BJ (cell line): ENCODE data around the gene TRPM3. TPM values are rescaled to one million over a fixed set of nuclear protein-coding genes. Genes with fewer than 3 reads are reported as not detected.

Experiments
- CTCF ChIA-PET: fragments of 350-600 bp; formaldehyde crosslinking; extraction: SDS; loops from one replicate; lab custom pipeline; 2021; ENCODE audit warnings: antibody characterized with exemption, inconsistent platforms; lab: Yijun Ruan, JAX
- POLR2A ChIA-PET: fragments of 300-600 bp; sonication (Branson Sonifier 250); formaldehyde crosslinking; extraction: SDS; loops from one replicate; lab custom pipeline; 2021; ENCODE audit warnings: antibody characterized with exemption; lab: Charles Lee
- DNase-seq: peaks from one replicate; pipeline ENCODE4 v3.0.0-alpha.2; 2011; ENCODE audit warnings: low read depth
- H3K27me3 ChIP-seq: 2 replicates; pipeline ENCODE4 v1.6.0; 2011; ENCODE audit warnings: low read length; ENCODE audit not compliant: control insufficient read depth, insufficient read depth
- H3K36me3 ChIP-seq: 2 replicates; pipeline ENCODE4 v1.5.1; 2011; ENCODE audit warnings: low read length; ENCODE audit not compliant: control insufficient read depth, insufficient read depth
- H3K4me3 ChIP-seq: 2 replicates; pipeline ENCODE4 v1.5.1; 2011; ENCODE audit warnings: low read depth, mild to moderate bottlenecking, control low read depth, low read length
- CTCF ChIP-seq: IDR thresholded peaks from 2 replicates; pipeline ENCODE4 v1.5.1; 2011; ENCODE audit warnings: low read depth, mild to moderate bottlenecking, control low read depth, inconsistent platforms, low read length, moderate library complexity; ENCODE audit not compliant: insufficient read depth
- polyA minus RNA-seq: library from RNA; depleted of rRNA, polyadenylated mRNA; stranded (reverse); fragments of >200 nt; gene quantifications from 2 replicates; pipeline ENCODE4 v1.2.3, GENCODE V29; 2011; rRNA and poly(A)+ RNA removed
- polyA plus RNA-seq: library from polyadenylated mRNA; depleted of rRNA; stranded (reverse); fragments of >200 nt; gene quantifications from 2 replicates; pipeline ENCODE4 v1.2.3, GENCODE V29; 2011; rRNA removed

TRPM3 gene
- polyA plus RNA-seq (0.07 TPM in 2 replicates), polyA minus RNA-seq (0.15 and 0.57 TPM in 2 replicates)

GRCh38 chr9:71121275-71122021, at the start of gene TRPM3:
Gene TRPM3, minus strand, starts transcription at chr9:71121621. Its CDS starts 267 bp downstream, at chr9:71121354.
- ChIA-PET POLR2A (no interaction called here), CTCF (interaction anchor here (0.6 kb wide), 1 partner anchor 17 kb away, joined by 3 read pairs; no protein-coding TSS in a partner anchor)
- H3K4me3 ChIP-seq, result no peak within 1 kb of the TSS
- DNase-seq, result no peak
- H3K27me3 ChIP-seq, result peaks cover 3% of the 10 kb centered on the region
- no peak for TF ChIP-seq CTCF
- no peaks in the 10 kb centered on the region for H3K36me3 ChIP-seq

- no peak for DNase-seq
- H3K4me3 ChIP-seq, result no peak overlapping the region
- TF ChIP-seq CTCF, result no peak
- no peaks in the 10 kb centered on the region for H3K27me3 ChIP-seq
- ChIA-PET POLR2A (no interaction called here), CTCF (no interaction called here)
- H3K36me3 ChIP-seq, result no peaks in the 10 kb centered on the region
These were observed 47.0 kb upstream of the TRPM3 start for GRCh38 chr9:71168418-71168817.

GRCh38 chr9:71162126-71162525, 40.7 kb upstream of the TRPM3 start:
- Histone ChIP-seq H3K27me3 (no peaks in the 10 kb centered on the region), H3K36me3 (no peaks in the 10 kb centered on the region), H3K4me3 (no peak overlapping the region)
- CTCF ChIA-PET, result no interaction called here
- POLR2A ChIA-PET, result no interaction called here
- no peak for TF ChIP-seq CTCF
- DNase-seq, result no peak

GRCh38 chr9:71157731-71158130, 36.3 kb upstream of the TRPM3 start:
- Histone ChIP-seq H3K27me3 (no peaks in the 10 kb centered on the region), H3K4me3 (no peak overlapping the region), H3K36me3 (no peaks in the 10 kb centered on the region)
- DNase-seq, result no peak
- TF ChIP-seq CTCF, result no peak
- ChIA-PET CTCF (no interaction called here), POLR2A (no interaction called here)

GRCh38 chr9:71147368-71147767, 25.9 kb upstream of the TRPM3 start:
- Histone ChIP-seq H3K27me3 (no peaks in the 10 kb centered on the region), H3K36me3 (no peaks in the 10 kb centered on the region), H3K4me3 (no peak overlapping the region)
- ChIA-PET POLR2A (no interaction called here), CTCF (no interaction called here)
- no peak for DNase-seq
- no peak for TF ChIP-seq CTCF
